Hepatocyte (in vitro differentiated cells): ENCODE measurements around the gene SH3BGR.

Source experiments
- EZH2 ChIP-seq: fragments of 200-600 bp; sonication (generic); IDR thresholded peaks from 2 replicates; pipeline ENCODE4 v1.6.1; 2016; ENCODE audit warnings: antibody characterized with exemption, mild to moderate bottlenecking, borderline replicate concordance
- TF ChIP-seq, protein P1 (sequence below): fragments of 200-600 bp; sonication (generic); IDR thresholded peaks from 2 replicates; pipeline ENCODE4 v1.5.1; 2016; ENCODE audit warnings: antibody characterized with exemption, mild to moderate bottlenecking; ENCODE audit not compliant: poor library complexity

DNA sequence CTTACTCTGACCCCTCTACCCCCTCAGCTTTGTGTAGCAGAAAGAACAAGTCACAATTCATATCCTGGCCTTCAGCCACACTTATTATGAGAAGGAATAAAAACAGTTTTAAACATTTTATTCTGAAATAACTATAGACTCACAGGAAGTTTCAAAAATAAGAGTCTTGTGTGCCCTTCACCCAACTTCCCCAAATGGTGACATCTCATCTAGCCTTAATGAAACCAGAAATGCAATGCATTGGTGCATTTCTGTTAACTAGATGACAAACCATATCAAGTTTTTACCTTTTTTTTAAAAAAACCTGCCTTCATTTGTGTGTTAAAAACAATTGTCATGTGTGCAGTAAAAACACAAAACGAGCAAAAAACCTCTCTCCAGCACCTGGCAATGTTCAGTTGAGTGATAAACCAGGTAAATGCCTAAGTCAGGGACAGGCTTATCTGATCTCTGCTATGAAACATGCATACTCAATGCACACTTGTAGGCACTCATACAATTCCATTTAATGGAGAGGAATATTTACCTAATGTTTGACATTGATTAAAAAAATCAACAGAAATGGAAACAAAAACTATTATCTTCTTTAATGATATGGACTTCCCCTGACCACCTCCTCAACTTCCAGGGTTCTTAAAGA, 51.5 kb downstream of the SH3BGR start:
- TF ChIP-seq, protein P1, sequence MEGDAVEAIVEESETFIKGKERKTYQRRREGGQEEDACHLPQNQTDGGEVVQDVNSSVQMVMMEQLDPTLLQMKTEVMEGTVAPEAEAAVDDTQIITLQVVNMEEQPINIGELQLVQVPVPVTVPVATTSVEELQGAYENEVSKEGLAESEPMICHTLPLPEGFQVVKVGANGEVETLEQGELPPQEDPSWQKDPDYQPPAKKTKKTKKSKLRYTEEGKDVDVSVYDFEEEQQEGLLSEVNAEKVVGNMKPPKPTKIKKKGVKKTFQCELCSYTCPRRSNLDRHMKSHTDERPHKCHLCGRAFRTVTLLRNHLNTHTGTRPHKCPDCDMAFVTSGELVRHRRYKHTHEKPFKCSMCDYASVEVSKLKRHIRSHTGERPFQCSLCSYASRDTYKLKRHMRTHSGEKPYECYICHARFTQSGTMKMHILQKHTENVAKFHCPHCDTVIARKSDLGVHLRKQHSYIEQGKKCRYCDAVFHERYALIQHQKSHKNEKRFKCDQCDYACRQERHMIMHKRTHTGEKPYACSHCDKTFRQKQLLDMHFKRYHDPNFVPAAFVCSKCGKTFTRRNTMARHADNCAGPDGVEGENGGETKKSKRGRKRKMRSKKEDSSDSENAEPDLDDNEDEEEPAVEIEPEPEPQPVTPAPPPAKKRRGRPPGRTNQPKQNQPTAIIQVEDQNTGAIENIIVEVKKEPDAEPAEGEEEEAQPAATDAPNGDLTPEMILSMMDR, result no peak
- TF ChIP-seq EZH2, result no peak
